Ovary (tissue), 3 donors: ENCODE data around the gene AANAT.

ENCODE experiments used
- EP300 ChIP-seq: sonication (generic); formaldehyde crosslinking; IDR thresholded peaks from one replicate; pipeline ENCODE4 v1.6.1; 2017; ENCODE audit warnings: antibody characterized with exemption
- POLR2A ChIP-seq: fragments of 450-650 bp; IDR thresholded peaks from one replicate; pipeline ENCODE4 v1.6.1; 2017; ENCODE audit warnings: antibody characterized with exemption, mild to moderate bottlenecking, moderate library complexity
- TF ChIP-seq, protein P1 (sequence below), 3 donors: fragments of 450-650 bp in 2 of 3; fragments of 200-600 bp in 1 of 3; IDR thresholded peaks; one replicate each; pipeline versions ENCODE4 v1.5.1 to v1.8.0; 2016 to 2022; ENCODE audit warnings: antibody characterized with exemption in 3 of 3, mild to moderate bottlenecking in 1 of 3
- donor health status: DM: no; HTN: no; CAD: no.

DNA sequence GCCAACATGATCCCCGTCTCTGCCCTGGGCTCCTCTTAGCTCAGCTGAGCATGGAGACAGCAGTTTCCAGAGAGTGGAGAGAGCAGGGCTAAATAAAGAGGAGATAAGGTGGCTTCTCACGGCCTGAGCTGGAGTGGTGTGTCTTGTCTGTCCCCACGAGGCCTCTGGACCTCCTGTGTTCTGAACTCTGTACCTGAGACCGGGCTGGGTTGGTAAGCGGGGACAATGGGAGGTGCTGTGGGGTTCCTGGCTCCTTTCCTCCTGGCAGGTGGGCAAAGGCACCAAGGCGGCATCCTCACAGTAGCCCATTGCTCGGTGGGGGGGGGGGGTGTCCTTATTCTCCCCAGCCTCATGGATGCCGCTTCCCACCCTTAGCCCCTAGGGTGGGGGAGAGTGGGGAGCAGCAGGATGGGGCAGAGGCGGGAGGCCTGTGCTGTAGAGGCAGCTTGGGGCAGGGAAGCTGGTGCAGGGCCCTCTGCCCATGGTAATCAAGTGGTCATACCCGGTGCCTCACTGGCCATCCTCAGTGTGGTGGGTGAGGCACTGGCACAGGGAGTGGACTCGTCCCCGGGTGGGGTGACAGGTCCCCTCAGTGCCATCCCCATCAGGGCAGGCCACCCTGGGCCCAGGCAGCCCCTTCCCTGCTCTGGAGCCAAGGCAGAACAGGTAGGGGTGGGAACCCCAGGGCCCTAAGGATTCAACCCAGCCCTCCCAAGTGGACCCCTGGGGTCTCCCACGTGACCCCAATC lies 2.8 kb downstream of the AANAT start:
- TF ChIP-seq, protein P1, sequence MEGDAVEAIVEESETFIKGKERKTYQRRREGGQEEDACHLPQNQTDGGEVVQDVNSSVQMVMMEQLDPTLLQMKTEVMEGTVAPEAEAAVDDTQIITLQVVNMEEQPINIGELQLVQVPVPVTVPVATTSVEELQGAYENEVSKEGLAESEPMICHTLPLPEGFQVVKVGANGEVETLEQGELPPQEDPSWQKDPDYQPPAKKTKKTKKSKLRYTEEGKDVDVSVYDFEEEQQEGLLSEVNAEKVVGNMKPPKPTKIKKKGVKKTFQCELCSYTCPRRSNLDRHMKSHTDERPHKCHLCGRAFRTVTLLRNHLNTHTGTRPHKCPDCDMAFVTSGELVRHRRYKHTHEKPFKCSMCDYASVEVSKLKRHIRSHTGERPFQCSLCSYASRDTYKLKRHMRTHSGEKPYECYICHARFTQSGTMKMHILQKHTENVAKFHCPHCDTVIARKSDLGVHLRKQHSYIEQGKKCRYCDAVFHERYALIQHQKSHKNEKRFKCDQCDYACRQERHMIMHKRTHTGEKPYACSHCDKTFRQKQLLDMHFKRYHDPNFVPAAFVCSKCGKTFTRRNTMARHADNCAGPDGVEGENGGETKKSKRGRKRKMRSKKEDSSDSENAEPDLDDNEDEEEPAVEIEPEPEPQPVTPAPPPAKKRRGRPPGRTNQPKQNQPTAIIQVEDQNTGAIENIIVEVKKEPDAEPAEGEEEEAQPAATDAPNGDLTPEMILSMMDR (IDR thresholded peaks at IDR 0.05) = no peak
- no peak for TF ChIP-seq EP300
- no peak for TF ChIP-seq POLR2A
